Left lobe of liver (tissue), 2 donors: Measurements from ENCODE around the gene OBSCN. TPM values are rescaled to one million over a fixed set of nuclear protein-coding genes. Genes with fewer than 3 reads are reported as not detected.
A peak's percentile ranks its signal among the peaks of the same experiment; 100 is the strongest.

Experiments used
- ATAC-seq: fragments of 200-7000 bp; cut with Tn5 transposase; one replicate; pipeline ENCODE4 v1.9.1; 2020; ENCODE audit warnings: mild to moderate bottlenecking, moderate library complexity
- DNase-seq: peaks from one replicate; pipeline ENCODE4 v3.0.0-alpha.2; 2020; ENCODE audit warnings: low spot score
- total RNA-seq: library from RNA; stranded (reverse); gene quantifications from one replicate; pipeline ENCODE4 v1.2.1, GENCODE V29; 2021
- donor health status: DM: no; HTN: no; CAD: no; lungs with moderate emphysema.
- donor health status: DM: no; HTN: yes; CAD: no.

The OBSCN gene
- total RNA-seq, 1 donor from 2014 or later: 3.1 TPM

DNA sequence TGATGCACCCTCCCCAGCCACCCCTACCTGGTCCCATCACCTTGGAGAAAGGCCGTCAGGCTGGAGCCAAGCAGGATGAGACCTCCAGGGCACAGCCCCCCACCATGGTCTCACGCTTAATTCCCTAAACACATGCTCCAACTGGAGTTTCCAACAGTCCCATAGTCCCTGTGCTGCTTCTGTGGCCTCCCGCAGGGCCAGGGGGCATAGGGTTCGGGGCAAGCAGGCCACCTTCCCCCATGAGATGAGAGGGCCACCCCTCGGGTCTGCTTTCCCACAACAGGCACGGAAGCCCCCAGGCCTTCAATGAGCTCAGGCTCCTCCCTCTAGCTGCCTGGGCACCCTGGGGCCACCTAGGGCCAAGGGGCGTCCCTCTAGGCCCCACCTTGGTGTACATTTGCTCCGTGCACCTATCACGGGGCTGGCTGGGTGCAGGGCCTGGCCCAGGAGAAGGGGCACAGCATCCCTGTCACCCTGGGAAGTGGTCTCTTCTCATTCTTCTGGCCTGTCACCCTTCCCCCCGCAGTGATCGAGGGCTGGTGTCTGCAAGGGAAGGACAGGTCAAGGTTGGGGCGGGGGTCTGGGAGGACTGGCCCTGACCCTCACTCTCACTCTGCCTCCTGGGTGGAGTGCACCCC, 156.3 kb downstream of the OBSCN start:
- no peak for DNase-seq
- ATAC-seq: no peak

DNA sequence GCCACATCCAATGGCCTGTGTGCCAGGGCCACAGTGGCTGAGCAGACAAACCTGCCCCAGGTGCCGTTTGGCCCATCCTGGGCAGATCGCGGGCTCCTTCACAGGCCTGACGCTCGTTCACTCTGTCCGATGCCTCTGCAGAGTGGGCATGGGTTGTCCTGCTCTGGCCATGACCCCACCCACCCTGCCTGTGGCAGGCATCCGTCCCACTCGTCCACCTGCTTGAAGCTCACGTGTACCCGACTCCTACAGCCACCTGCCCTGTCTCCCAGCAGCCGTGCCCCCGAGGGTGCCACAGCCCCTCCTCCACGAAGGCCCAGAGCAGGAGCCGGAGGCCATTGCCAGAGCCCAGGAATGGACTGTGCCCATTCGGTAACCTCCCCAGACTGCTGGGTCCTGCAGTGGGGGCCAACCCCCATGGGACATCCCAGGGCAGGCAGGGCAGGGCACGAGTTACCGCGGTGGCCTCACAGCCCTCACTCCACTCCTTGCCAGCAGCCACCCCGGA, 156.9 kb downstream of the OBSCN start:
- ATAC-seq (no peak), DNase-seq (no peak)

DNA sequence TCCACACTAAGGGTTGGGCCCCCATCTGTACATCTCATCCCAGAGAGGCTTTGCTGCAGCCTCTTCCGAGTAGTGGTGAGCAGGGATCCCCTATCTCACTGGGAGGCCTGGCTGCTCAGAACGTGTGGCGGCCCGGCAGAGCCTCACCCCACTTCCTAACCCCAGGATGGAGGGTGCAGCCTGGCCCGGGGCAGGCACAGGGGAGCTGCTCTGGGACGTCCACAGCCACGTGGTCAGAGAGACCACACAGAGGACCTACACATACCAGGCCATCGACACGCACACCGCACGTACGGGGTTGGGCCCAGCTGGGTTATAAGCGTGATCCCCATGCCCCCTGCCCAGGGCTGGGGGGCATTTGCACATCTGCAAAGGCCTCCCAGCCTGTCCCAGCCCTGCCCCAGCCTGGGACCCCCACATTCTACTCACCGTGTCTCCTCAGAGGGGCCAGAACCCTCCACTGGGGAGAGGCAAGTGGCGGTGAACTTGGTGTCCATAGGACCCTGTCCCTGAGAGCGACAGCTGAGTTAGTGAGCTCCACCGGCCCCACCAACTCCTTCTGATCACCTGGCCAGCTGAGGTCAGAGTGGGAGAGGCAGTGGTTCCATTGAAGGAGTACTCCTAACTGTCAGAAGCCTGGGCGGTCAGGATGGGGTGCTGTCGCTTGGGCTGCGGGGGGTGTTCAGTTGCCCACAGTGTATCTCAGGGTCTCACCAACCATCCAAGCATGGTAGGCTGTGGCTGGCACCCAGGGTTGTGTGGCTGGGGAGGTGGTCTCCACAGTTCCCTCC, 157.6 kb downstream of the OBSCN start:
- ATAC-seq: no peak
- no peak for DNase-seq

DNA sequence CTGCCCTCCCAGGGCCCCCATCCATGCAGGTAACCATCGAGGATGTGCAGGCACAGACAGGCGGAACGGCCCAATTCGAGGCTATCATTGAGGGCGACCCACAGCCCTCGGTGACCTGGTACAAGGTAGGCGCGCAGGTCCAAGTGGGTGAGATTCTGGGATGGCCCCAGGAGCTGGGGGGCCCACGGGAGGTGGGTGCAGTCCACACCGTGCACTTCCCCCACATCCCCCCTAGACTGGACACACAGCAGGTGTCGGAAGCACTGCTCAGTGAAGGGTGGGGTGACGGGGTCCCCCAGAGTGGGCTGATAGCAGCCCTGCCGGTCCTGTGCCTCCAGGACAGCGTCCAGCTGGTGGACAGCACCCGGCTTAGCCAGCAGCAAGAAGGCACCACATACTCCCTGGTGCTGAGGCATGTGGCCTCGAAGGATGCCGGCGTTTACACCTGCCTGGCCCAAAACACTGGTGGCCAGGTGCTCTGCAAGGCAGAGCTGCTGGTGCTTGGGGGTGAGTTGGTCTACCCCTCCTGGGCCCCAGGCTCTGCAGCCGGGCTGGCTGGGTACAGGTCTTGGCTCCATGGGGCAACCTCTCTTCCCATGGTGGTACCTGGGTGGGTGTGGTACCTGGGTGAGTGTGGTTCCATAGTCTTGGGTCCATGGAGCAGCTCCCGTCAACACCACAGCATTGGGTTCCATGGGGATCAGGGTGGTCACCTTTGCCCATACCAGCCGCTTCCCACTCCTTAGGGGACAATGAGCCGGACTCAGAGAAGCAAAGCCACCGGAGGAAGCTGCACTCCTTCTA, 158.4 kb downstream of the OBSCN start:
- no peak for ATAC-seq

DNA sequence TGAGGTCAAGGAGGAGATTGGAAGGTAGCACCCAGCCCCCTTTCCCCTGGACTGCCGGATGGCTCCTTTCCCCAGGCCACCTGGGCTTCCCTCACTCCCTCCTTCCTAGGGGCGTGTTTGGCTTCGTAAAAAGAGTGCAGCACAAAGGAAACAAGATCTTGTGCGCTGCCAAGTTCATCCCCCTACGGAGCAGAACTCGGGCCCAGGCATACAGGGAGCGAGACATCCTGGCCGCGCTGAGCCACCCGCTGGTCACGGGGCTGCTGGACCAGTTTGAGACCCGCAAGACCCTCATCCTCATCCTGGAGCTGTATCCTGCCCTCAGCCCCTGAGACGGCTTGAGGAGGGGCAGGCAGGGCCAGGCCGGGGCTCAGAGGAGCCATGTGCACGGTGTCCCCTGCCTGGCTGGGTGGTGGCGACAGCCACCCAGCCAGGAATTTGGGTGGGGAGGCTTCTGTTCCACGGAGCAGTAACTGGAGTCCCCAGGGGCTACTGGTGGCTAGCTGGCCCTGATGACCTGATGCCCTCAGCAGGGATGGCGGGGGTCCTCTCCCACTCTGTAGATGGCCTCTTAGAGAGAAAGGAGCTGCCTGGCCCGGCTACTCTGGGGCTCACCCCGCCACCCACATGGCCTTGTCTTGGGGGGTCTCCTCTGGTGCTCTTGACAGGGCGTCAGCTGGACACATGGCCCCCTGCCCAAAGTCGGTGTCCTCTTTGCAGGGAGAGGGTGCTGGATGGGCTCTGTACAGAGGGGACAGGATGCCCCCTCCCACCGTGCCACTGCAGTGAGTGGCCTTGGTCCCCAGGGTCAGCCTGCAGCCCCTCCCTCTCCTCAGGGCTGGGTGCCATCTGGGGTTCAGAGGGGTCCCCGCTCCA, 159.3 kb downstream of the OBSCN start:
- ATAC-seq: no peak
- no peak for DNase-seq

More for the DNA sequence above, 158.4 kb downstream of the OBSCN start:
- DNase-seq: no peak

DNA sequence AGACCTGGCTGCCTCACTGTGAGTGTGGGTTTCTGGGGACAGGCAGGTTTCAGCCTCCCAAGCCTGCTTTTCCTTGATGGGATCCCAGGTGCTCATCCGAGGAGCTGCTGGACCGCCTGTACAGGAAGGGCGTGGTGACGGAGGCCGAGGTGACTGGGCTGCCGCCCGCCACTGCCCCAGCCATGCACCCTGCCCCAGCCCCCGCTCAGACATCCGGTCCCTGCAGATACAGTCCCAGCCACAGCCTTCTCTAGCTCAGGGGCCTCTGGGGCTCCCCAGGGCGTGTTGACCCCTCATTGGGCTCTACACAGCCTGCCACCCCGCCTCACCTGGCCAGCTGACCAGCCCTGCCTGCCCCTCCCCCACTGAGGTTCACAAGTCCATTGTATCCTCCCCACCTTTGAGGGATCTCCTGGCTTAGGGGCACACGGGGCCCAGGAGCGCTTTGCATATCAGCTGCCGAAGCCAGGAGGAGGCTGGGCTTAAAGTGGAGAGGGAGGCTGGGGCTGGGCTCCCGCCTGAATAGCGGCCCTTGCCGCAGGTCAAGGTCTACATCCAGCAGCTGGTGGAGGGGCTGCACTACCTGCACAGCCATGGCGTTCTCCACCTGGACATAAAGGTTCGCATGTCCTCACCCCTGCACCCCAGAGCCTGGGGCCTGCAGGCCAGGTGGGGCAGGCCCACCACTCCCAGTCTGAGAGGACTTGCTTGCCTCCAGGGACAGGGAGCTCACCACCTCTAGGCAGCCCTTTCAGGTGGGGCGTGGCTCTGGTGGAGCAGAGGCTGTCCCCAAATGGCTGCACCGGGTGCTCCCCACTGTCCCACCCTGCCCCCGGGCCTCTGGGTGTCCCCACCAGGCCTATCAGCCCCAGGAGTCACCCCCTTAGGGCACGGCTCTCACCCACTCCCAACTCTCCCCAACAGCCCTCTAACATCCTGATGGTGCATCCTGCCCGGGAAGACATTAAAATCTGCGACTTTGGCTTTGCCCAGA, 160.3 kb downstream of the OBSCN start:
- ATAC-seq (no peak), DNase-seq (no peak)

DNA sequence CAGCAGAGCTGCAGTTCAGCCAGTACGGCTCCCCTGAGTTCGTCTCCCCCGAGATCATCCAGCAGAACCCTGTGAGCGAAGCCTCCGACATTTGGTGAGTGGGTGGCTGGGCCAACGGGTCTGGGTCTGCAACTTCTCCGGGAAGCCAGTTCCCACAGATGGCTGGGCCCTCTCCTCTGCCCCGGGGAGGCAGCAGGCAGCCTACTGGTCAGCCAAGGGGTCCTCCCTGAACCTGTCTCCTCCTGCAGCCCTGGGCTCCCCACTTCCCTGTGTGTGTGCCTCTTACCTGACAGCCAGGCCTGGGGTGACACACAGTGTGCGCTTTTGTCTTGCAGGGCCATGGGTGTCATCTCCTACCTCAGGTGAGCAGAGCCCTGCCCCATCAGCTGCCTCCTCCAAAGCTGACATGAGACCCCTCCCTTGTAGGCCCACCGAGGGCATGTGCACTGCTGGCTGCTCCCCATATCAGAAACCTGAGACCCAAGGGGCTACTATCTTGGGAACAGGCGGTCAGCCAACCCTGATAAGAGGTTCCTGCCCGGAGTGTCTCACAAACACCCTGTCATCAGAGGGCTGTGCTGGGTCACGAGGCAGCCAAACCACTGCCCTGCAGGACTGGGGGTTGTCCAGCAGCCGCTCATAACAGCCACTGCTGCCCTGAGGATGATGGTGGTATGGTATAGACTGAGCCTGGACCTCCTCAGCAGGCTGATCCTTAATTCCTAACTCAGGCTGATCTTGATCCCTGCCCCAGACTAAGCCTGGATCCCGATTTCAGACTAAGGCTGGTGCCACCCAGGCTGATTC, 161.2 kb downstream of the OBSCN start:
- no peak for DNase-seq
- ATAC-seq: peak; percentile 14

DNA sequence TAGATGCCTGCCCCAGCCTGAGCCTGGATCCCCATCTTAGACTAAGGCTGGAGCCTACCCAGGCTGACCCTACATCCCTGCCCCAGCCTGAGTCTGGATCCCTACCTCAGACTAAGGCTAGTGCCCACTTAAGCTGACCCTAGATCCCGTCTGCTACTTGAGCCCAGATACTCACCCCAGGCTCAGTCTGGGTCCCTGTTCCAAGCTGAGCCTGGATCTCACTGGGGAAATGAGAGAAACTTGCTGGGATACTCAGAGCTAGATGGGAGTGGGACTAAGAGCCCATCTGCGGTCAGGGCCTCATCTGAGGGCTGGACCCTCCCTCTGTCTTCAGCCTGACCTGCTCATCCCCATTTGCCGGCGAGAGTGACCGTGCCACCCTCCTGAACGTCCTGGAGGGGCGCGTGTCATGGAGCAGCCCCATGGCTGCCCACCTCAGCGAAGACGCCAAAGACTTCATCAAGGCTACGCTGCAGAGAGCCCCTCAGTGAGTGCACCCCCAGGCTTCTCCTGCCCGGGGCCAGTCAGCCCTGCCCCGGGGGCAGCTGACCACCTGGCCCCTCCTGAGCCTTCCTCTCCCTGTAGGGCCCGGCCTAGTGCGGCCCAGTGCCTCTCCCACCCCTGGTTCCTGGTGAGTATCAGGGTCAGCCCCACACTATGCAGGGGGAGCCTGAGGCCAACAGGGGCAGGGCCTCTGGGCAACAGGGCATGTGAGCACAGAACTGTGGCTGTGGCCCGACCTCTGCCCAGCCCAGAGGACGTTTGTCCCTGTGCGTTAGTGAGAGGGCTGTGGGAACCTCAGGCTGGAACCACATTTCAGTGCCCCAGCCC, 162.0 kb downstream of the OBSCN start:
- ATAC-seq: no peak
- DNase-seq: no peak

DNA sequence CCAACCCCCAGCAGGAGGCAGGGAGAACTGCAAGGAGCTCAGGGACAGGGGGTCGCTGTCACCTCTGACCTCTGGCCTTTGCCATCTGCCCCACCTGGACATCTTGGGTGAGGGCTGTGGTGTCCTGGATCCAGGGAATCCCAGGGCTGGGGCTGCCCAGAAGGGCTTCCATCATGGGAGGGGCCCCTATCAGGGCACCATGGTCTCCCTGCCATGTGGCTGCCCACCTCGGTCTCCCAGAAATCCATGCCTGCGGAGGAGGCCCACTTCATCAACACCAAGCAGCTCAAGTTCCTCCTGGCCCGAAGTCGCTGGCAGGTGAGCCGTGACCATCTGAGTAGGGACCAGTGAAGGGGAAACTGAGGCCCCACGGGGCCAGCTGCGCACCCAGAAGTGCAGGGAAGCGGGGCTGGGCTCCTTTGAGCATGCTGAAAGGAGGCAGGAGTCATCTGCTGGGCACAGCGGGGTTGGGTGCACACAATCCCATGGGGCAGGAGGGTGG, 162.6 kb downstream of the OBSCN start:
- DNase-seq (no peak), ATAC-seq (no peak)

DNA sequence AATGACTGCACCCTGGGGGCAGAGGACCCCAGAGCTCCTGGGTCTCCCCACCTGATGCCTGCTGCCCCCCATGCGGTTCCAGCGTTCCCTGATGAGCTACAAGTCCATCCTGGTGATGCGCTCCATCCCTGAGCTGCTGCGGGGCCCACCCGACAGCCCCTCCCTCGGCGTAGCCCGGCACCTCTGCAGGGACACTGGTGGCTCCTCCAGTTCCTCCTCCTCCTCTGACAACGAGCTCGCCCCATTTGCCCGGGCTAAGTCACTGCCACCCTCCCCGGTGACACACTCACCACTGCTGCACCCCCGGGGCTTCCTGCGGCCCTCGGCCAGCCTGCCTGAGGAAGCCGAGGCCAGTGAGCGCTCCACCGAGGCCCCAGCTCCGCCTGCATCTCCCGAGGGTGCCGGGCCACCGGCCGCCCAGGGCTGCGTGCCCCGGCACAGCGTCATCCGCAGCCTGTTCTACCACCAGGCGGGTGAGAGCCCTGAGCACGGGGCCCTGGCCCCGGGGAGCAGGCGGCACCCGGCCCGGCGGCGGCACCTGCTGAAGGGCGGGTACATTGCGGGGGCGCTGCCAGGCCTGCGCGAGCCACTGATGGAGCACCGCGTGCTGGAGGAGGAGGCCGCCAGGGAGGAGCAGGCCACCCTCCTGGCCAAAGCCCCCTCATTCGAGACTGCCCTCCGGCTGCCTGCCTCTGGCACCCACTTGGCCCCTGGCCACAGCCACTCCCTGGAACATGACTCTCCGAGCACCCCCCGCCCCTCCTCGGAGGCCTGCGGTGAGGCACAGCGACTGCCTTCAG, 163.3 kb downstream of the OBSCN start:
- ATAC-seq (no peak), DNase-seq (no peak)

DNA sequence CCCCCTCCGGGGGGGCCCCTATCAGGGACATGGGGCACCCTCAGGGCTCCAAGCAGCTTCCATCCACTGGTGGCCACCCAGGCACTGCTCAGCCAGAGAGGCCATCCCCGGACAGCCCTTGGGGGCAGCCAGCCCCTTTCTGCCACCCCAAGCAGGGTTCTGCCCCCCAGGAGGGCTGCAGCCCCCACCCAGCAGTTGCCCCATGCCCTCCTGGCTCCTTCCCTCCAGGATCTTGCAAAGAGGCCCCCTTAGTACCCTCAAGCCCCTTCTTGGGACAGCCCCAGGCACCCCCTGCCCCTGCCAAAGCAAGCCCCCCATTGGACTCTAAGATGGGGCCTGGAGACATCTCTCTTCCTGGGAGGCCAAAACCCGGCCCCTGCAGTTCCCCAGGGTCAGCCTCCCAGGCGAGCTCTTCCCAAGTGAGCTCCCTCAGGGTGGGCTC, 163.9 kb downstream of the OBSCN start:
- DNase-seq: no peak

DNA sequence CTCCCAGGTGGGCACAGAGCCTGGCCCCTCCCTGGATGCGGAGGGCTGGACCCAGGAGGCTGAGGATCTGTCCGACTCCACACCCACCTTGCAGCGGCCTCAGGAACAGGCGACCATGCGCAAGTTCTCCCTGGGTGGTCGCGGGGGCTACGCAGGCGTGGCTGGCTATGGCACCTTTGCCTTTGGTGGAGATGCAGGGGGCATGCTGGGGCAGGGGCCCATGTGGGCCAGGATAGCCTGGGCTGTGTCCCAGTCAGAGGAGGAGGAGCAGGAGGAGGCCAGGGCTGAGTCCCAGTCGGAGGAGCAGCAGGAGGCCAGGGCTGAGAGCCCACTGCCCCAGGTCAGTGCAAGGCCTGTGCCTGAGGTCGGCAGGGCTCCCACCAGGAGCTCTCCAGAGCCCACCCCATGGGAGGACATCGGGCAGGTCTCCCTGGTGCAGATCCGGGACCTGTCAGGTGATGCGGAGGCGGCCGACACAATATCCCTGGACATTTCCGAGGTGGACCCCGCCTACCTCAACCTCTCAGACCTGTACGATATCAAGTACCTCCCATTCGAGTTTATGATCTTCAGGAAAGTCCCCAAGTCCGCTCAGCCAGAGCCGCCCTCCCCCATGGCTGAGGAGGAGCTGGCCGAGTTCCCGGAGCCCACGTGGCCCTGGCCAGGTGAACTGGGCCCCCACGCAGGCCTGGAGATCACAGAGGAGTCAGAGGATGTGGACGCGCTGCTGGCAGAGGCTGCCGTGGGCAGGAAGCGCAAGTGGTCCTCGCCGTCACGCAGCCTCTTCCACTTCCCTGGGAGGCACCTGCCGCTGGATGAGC, 164.5 kb downstream of the OBSCN start:
- DNase-seq (no peak), ATAC-seq (no peak)

More for the DNA sequence above, 163.9 kb downstream of the OBSCN start:
- no peak for ATAC-seq

DNA sequence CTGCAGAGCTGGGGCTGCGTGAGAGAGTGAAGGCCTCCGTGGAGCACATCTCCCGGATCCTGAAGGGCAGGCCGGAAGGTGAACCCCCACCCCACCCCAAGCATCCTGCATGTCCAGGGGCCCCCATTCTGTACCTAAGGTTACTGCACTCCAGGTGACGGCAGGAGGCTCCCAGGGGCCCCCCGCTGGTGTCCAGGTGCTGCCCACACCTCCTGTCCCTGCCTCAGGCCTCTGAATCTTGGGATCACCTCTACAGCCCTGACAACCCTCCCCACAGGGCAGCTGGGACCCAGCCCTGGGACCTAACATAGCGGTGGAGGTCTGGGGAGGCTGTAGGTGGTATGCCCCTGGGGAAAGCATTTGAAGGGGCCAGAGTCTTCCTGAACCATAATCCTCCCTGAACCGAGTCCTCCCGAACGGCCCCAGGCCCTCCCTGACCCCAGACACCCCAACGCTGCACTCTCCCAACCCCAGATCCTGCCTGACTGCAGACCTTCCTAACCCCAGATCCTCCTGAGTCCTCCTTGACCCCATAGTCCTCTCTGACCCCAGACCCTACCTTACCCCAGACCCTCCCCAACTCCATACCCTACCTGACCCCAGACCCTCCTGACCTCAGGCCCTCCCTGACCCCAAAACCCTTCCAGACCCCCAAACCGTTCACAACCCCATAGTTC, 165.3 kb downstream of the OBSCN start:
- no peak for DNase-seq
- no peak for ATAC-seq

DNA sequence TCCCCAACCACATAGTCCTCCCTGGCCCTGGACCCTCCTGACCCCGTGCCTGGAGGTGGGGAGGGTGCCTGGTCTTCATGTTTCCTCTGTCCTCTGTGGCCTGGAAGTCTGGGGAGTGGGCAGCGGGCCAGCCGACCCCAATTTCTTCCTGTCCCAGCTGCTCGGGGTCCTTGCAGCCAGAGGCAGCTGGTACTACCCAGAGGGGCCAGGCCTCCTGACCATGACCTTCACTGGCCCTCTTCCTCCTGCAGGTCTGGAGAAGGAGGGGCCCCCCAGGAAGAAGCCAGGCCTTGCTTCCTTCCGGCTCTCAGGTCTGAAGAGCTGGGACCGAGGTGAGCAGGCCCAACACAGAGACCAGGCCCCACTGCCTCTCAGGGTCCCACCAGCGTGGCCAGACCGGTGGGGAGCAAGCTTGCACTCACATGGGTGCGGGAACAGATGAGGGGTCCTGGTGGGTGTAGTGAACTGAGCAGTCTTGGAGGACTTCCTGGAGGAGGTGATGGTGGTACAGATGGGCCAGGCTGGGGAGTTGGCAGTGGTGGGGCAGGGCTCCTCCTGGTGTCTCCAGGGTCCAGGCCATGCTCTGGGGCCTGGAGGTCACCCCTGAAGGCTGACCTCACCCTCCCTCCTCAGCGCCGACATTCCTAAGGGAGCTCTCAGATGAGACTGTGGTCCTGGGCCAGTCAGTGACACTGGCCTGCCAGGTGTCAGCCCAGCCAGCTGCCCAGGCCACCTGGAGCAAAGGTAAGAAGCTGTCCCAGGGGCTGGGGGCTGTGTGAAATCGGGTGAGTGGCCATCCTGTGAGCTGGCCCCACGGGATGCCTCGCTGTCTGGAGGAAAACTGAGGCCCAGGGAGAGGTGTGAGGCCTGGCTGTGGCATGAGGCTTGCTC, 166.1 kb downstream of the OBSCN start:
- DNase-seq: no peak
- no peak for ATAC-seq
